ENCODE measurements around the gene TGFBI.

TGFBI gene

DNA sequence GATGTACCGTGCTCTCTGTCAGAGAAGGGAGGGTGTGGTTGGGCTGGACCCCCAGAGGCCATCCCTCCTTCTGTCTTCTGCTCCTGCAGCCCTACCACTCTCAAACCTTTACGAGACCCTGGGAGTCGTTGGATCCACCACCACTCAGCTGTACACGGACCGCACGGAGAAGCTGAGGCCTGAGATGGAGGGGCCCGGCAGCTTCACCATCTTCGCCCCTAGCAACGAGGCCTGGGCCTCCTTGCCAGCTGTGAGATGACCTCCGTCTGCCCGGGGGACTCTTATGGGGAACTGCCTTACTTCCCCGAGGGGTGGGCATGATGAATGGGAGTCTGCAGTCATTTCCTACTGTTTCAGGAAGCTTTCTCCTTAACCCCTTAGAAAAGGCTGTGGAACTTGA, 17.5 kb downstream of the TGFBI start:
- DNase-seq (ENCODE audit: low spot score), result no peak

DNA sequence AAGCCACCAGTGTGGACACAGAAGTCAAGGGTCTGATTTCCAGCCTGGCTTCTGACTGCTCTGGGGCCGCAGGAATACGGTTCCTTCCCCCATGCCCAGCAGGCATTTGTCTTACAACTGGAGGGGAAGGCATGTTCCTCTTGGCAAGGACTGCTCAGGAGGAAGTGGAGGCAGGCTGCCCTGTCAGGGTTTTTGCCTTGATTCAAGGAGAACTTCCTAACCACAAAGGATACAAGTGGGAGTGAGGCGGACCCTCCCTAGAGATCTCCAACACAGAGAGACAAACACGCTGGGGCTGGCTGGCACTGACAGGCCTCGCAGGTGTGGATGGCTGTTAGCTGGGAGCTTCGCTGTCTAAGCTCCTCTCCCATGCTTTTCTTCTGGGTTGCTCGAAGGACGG, 19.1 kb downstream of the TGFBI start:
- DNase-seq (ENCODE audit: low spot score), result no peak

DNA sequence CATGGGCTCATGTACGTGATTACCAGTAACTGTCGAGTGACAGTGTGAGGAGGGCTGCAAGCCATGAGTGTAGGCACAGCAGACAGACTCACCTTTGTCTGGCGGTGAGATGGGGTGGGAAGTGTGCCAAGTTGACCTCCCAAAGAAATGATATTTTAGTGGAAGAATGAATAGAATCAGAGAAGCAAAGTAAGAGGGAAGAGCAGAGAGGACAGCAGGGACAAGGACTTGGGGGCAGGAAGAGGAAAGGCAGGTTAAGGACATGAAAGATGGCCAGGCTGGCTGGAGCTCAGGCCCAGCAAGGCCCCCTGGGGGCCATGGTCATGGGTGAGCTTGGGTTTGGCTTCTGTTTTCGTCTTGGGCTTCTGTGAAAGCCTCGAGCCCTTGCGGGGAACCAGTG, 20.2 kb downstream of the TGFBI start:
- no peak for DNase-seq (ENCODE audit: low spot score)

DNA sequence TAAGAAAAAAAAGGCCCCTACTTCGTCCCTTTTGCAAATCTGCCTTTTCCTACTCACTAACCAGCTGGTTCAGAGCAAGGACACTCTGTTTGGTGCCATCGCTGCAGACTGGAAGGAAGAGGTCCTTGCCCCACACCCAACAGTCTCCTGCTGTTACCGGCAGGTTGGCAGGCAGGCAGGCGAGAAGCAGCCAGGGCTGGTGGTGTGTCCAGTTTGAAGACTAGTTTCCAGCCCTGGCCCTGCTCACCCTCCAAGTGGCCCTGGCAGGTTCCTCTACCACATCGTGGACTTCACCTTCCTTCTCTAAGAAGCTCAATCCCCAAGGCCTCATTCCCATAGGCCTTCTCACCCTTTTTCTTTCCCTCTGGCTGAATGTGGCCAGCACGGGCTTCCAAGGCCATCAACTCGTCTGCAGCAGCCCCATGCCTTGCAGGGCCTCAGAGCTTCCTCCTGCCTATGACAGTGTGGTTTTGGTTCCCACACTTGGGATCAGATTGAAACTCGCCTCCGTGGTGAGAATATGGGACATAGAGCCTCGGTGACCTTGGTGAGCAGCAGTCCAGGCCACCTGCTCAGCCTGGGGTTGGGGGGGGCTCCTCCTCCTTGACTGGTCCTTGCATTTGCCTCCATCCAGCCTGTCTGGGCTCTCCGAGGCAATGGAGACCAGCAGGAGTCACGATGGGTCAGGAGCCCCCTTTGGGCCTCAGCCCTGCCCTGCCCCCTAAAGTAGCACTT, 22.9 kb downstream of the TGFBI start:
- no peak for DNase-seq (ENCODE audit: low spot score)

DNA sequence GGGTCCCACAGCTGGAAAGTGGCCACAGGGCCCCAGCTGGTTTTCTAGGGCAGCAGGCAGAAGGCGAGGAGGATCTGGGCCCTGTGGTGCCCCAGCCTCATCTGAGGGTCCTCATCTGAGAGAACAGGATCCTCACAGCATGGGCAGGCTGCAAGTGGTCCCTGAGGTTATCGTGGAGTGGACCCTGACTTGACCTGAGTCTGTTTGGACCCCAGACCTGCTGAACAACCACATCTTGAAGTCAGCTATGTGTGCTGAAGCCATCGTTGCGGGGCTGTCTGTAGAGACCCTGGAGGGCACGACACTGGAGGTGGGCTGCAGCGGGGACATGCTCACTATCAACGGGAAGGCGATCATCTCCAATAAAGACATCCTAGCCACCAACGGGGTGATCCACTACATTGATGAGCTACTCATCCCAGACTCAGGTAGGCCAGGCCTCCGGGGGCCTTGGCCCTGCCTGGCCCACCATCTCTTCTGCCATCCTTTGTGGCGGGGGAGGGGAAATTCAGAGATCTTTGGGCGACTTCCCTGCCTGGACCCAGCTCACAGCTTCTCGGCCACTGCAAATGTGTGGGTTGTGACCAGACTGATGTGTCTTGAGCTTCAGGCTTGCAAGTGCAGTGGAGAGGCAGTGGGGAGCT, 24.0 kb downstream of the TGFBI start:
- DNase-seq (ENCODE audit: low spot score), result no peak

DNA sequence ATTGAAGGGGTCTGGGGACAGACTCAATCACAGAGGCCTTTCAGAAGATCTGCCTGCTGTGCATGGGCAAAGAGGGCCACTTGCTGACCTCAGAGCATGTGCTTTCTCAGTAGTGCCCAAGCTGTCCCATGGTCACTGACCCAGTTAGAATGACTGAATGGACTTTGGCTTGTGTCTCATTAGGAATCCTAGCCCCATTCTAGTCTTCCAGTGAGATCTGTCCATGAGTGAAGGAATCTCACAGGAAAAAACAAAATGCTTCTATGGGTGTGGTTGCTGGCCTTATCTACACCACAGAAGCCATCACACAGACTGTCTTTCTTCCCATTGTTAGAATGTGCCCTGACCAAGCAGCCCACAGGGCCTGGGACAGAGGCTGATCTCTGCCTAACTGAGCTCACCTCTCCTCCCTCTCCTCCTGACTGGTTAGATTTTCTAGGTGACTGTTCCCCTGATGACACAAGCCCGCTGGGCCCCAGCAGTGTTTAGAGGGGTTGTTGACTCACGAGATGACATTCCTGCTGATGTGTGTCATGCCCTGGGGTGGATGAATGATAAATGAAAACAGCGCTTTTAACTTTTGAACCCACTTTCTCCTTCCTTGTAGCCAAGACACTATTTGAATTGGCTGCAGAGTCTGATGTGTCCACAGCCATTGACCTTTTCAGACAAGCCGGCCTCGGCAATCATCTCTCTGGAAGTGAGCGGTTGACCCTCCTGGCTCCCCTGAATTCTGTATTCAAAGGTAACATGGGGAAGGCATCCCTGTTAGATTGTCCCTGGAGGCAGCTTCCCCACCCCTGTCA, 24.8 kb downstream of the TGFBI start:
- no peak for DNase-seq (ENCODE audit: low spot score)

DNA sequence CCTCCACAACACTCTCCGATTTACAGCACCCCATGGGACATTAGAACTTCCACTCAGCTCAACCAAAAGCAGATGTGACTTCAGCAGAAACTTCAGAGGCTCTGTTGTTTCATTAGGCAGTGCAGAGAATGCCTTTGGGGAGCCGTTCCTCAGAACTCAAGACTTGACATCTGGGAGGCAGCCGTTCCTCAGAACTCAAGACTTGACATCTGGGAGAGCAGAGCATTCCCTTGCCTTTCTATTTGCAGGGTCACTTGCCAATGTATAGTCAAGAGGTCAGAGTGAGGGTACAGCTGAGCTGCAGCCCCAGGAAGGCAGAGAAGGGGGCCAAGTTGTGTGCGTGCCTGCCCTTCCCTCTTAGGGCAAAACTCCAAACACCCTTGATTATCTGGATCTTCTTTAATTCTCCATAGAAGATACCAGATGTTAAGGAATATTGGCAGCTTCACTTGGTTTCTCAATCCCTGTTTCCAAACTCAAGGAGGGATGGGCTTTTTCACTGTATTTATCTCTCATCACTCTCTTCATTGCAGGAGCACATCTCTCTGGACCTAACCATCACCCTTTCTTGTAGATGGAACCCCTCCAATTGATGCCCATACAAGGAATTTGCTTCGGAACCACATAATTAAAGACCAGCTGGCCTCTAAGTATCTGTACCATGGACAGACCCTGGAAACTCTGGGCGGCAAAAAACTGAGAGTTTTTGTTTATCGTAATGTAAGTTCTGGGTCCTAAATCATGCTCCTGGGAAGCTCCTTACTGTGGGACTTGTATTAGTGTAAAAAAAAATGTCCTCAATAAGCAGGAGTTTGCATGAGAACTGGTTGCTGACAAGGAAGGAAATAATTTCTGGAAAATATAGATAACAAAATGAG, 25.6 kb downstream of the TGFBI start:
- no peak for DNase-seq (ENCODE audit: low spot score)

DNA sequence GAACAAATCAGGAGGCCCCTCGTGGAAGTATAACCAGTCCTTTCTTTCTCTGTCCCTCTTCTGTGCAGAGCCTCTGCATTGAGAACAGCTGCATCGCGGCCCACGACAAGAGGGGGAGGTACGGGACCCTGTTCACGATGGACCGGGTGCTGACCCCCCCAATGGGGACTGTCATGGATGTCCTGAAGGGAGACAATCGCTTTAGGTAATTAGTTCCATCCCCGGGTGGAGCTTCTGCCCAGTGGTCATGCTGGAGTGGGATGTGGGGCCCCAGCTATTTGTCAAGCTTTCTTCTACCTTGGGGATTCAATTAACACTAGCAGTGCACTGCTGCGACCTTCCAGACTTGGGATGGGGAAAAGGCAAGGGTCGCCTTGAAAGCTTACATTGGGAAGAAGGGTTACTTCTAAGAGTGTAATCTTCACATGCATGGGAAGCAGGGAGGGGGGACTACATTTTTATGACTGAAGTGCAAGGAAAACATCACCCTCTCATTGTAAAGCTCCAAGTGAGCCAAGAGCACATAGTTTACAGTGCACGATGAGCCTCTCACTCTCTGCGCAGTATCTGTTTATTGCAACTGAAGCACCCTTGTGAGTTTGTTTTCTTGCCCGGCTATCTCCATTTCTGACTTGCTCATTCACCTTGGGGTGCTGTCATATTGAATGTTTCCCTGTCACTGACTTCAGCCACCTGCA, 27.0 kb downstream of the TGFBI start:
- no peak for DNase-seq (ENCODE audit: low spot score)

DNA sequence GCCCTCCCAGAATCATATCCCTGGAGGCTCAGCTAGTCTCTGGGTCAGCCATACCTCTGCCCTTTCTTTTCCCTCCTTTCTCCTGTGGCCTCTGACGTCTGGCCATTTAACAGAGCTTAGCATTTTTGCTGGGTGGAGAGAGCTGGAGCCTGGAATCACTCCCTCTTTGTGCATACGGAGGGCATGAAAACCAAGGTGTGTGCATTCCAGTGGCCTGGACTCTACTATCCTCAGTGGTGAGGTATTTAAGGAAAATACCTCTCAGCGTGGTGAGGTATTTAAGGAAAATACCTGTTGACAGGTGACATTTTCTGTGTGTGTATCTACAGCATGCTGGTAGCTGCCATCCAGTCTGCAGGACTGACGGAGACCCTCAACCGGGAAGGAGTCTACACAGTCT, 27.5 kb downstream of the TGFBI start:
- no peak for DNase-seq (ENCODE audit: low spot score)

DNA sequence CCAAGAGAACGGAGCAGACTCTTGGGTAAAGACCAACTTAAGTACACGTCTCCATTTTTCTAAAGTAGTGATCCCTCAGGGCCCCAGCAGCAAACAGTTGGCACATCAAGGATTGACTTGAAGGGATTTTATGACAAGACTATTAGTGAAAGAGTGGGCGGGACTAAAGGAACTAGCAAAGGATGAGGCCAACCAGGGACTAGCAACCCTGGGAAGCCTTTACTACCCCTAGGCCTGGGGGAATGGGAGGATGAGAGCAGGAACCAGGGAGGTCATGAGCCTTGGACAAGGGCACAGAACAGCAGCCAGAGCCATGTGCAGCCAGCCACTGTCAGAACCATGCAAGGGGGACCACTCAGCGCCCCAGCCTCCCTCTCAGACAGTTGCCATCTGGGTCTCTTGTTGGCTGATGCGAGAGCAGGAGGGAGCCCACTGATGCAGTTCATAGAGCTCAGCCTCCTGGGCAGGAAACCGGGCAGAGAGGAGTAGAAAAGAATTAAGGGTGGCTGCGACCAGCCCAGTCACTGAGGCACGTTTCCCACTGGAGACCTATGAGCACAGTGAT, 28.1 kb downstream of the TGFBI start:
- no peak for DNase-seq (ENCODE audit: low spot score)

DNA sequence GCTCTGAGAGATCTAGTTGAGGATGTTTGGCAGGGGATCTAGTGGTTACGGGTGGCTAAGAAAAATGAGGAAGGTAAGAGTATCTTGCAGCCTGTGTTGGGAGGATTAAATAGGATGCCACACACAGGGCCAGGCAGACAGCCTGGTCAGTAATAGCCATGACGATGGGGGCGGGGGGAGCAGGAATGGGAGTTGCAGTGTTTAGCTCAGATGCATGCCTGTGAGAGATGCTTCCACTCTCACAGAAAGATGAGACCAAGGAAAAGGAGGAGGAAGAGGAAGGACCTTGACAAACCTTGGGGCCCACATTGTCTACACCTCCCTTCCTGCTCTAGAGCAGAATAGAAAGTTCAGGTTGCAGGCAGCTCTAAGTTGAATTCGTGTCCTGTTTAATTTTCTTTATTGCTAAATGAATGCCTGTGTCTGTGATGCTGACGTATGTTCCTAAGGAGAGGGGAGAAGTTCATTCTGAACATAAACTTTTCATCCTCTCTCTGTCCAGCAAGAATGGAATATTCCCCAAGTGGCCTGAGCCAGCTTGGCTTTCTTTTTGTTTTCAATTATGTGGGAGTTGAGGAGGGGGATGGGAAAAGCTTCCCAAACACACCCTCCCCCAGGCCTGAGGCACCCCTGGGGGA, 28.7 kb downstream of the TGFBI start:
- DNase-seq (ENCODE audit: low spot score), result no peak

DNA sequence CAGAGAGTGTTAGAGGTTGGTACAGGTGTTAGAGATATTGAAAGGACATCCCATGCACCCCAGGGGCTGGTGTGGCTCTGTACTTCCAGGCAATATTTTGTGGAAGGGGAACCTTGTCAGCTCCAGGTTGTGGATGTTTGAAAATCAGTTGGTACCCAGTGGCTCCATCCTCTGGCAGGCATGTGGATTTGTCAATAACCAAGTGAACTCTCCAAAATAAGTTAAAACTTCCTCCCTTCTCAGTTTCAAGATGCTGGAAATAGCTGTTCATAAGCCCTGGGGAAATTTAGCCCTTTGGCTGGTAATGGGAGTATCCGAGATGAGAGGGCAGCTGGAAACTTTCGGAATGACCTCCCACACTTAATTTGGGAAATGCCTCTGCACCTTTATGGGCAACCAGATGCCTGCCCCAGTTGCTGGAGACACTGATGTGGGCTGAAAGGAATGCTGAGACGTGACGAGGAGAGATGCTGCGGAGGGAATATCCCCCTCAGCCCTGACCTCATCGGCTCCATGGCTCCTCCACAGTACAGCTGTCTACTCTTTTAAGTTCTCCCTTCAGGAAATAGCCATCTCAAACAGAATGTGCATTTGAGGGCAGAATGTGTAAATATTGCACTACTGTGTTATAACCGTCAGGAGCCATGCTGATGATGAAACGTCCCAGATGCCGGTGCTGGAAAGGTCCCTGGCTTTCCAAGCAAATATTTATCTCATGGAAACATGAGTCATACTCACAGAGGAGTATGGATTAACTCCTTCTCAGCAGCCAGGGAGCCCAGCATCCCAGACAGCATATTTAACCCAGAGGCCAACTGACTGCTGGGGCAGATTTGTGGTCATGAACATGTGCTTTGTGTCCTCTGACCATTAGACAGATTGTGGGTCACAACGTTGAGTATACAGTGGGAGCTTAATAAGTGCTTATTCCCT, 29.5 kb downstream of the TGFBI start:
- no peak for DNase-seq (ENCODE audit: low spot score)

DNA sequence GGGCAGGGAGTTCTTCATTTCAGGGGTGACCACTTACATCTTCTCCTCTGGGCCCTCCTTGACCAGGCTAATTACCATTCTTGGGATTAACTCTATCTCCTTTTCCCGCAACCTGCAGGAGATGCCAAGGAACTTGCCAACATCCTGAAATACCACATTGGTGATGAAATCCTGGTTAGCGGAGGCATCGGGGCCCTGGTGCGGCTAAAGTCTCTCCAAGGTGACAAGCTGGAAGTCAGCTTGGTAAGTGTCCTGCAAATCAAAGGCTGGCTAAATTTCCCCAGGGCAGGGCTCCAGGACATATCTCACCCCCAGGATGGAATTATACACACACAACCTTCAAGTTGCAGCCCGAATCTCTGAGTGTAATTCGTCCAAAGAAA, 30.2 kb downstream of the TGFBI start:
- DNase-seq (ENCODE audit: low spot score), result no peak

DNA sequence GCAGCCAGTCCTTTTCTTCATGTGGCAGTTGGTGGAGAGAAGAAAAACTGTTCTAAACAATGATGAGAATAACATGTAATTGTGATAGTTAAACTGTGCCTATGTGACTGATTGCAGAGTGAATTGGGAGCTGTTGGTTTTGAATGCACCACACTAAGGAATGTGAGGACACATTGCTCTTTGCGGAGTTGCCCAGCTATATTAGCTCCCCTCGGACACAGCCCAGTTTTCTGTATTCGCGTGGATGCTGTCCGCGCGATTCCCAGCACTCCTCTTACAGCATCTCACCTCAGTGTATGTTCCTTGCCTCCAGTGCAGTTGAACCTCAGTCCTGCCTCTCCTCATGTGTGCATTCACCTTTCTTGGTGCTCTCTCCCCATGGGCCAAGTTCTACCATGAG, 32.2 kb downstream of the TGFBI start:
- DNase-seq (ENCODE audit: low spot score), result no peak

DNA sequence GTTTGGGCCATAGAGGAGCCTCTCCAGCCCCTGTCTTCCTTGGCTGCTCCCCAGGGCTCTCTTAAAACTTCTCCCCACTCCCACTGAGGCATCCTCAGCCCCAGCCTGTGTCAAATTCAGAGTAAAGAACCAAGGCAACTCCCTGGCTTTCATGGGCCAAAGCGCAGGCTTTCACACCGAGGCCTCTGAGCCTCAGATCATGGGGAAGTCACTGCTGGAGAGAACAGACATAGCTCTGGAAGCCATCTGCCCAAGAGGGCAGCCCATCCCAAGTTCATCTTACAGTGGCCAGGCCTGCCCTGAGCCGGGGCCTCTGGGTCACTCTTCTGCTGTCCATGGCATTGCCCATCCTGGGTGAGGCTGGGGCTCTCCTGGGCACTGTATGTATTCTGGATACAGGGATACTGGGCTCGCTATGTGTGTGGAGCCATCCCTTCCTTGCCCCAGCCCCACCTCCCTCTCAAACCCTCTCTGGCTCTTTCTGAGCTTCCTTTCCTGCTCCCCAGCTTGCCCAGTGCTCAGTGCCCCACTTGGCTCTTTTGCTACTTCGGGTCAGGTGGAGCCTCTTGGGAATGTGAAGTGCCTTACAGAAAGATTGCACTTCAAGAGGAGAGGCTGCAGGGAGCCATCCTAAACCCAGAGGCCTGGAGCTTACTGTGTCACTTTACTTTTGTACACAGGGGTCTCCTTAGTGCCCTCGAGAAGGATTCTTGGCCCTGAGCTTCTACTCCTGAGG, 33.0 kb downstream of the TGFBI start:
- no peak for DNase-seq (ENCODE audit: low spot score)

DNA sequence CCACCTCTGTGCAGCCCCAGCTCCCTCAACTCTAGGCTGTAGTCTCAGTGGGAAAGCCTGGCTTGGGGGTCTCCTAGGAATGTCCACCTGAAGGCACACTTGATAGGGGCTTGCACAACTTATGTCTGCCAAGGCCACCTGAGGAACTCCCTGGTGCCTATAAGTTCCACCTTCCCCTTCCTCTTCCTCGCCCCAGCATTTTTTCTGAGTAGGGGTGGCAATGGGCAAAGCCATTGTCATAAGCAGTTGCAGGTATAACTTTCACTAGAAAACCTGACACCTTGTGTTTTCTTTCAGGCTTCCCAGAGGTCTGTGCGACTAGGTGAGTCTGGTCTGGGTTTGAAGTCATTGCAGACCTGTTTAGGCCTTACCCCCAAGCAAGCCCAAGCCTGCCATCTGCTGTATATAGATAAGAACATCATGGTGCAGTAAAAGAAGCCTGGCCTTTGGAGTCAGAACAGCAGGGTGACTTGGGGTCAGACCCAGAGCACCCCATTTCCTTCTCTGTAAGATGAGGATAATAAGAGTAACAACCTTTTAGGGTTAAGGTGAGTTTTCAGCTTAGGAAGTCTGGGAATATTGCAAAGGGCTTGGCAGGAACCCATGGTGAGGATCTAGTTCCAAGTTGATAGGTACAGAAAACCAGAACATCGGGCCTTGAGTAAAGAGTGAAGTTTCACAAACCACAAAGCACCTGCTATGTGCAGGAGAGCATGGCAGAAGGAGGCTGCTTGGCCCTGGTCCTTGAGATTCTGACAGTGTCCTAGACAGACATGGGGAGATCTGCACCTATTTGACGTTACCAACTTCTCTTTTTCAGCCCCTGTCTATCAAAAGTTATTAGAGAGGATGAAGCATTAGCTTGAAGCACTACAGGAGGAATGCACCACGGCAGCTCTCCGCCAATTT, 33.8 kb downstream of the TGFBI start:
- DNase-seq (ENCODE audit: low spot score), result no peak

DNA sequence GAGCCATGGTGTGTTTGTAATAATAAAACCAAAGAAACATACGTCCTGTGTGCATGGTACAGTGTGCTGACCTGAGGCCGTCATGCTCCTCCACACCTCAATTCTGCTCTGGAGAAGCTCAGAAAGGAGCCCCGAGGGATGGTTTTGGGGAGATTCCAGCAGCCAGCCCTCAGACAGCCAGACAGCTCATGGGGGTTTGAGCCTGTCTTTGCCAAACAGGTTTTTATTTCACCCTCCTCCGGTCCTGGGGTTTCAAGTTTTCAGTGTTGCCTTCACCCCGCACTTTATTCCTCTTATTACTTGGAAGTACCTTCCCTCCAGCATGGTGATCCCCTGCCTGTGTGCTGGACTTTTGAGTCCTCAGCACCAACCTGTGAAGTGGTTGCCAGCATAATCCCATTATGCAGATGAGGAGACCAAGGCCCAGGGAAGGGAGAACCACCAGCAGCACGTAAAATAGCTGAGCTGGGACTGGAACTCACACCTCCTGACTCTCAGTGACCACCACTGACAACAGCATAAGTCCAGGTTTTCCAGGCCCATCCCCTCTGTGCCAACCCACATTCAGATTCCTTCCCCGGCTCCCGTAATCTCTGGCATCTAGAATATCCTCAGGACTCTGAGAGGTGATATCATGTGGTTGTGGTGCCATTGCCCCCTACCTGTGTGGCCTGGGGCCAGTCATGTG, 35.1 kb downstream of the TGFBI start:
- no peak for DNase-seq (ENCODE audit: low spot score)

All from globus pallidus (tissue), 1 donor.